Neural progenitor cell (in vitro differentiated cells): ENCODE data around the gene MYL5. TPM values are rescaled to one million over a fixed set of nuclear protein-coding genes. Genes with fewer than 3 reads are reported as not detected.

Experiments used
- DNase-seq: peaks from one replicate; pipeline ENCODE4 v3.0.0-alpha.2; 2016; ENCODE audit warnings: low spot score
- H2AFZ ChIP-seq: fragments of 200-600 bp; sonication (generic); replicated peaks from 2 replicates; pipeline ENCODE4 v1.6.1; 2016; ENCODE audit warnings: antibody characterized with exemption
- H3F3A ChIP-seq: fragments of 200-600 bp; sonication (generic); 2 replicates; pipeline ENCODE4 v1.6.1; 2016; ENCODE audit warnings: antibody characterized with exemption, low read depth
- H3K27ac ChIP-seq: fragments of 200-600 bp; sonication (generic); 2 replicates; pipeline ENCODE4 v1.5.1; 2016; ENCODE audit warnings: mild to moderate bottlenecking
- H3K27me3 ChIP-seq: fragments of 200-600 bp; sonication (generic); 2 replicates; pipeline ENCODE4 v1.6.1; 2016; ENCODE audit warnings: mild to moderate bottlenecking, moderate library complexity
- H3K36me3 ChIP-seq: fragments of 200-600 bp; sonication (generic); 2 replicates; pipeline ENCODE4 v1.5.1; 2016
- H3K4me1 ChIP-seq: fragments of 200-600 bp; sonication (generic); 2 replicates; pipeline ENCODE4 v1.6.1; 2016; ENCODE audit warnings: mixed run types
- H3K4me2 ChIP-seq: fragments of 200-600 bp; sonication (generic); 2 replicates; pipeline ENCODE4 v1.6.1; 2016
- H3K4me3 ChIP-seq: fragments of 200-600 bp; sonication (generic); 2 replicates; pipeline ENCODE4 v1.5.1; 2016
- H3K79me2 ChIP-seq: fragments of 200-600 bp; sonication (generic); 2 replicates; pipeline ENCODE4 v1.6.1; 2016; ENCODE audit warnings: low read depth
- H3K9ac ChIP-seq: fragments of 200-600 bp; sonication (generic); 2 replicates; pipeline ENCODE4 v1.6.1; 2016
- H3K9me3 ChIP-seq: fragments of 200-600 bp; sonication (generic); 2 replicates; pipeline ENCODE4 v1.5.1; 2016; ENCODE audit warnings: low read depth
- H4K20me1 ChIP-seq: fragments of 200-600 bp; sonication (generic); 2 replicates; pipeline ENCODE4 v1.6.1; 2016; ENCODE audit warnings: low read depth
- H3K27ac Mint-ChIP-seq: 3 replicates; pipeline ENCODE4 v1.8.0; 2021; ENCODE audit warnings: mixed read lengths
- H3K27me3 Mint-ChIP-seq: 2 replicates; pipeline ENCODE4 v1.8.0; 2022; ENCODE audit warnings: low read depth, mild to moderate bottlenecking, inconsistent platforms, moderate library complexity, mixed read lengths; ENCODE audit not compliant: insufficient read depth
- H3K36me3 Mint-ChIP-seq: 3 replicates; pipeline ENCODE4 v1.8.0; 2021; ENCODE audit warnings: mixed read lengths
- H3K4me1 Mint-ChIP-seq: 3 replicates; pipeline ENCODE4 v1.8.0; 2021; ENCODE audit warnings: mixed read lengths
- H3K4me3 Mint-ChIP-seq: 3 replicates; pipeline ENCODE4 v1.8.0; 2021; ENCODE audit warnings: mild to moderate bottlenecking, moderate library complexity, mixed read lengths
- H3K9me3 Mint-ChIP-seq: 3 replicates; pipeline ENCODE4 v1.8.0; 2020; ENCODE audit warnings: mixed read lengths
- CTCF ChIP-seq: fragments of 200-600 bp; sonication (generic); IDR thresholded peaks from 2 replicates; pipeline ENCODE4 v1.5.1; 2017; ENCODE audit warnings: antibody characterized with exemption, mild to moderate bottlenecking
- EZH2 ChIP-seq: fragments of 200-600 bp; sonication (generic); IDR thresholded peaks from 2 replicates; pipeline ENCODE4 v1.6.1; 2017; ENCODE audit warnings: antibody characterized with exemption, mild to moderate bottlenecking, moderate library complexity
- EZH2phosphoT487 ChIP-seq: fragments of 200-600 bp; sonication (generic); IDR thresholded peaks from 2 replicates; pipeline ENCODE4 v1.6.1; 2017; ENCODE audit warnings: antibody characterized with exemption
- total RNA-seq: library from RNA; depleted of rRNA; stranded (reverse); fragments of >200 nt; gene quantifications from 2 replicates; pipeline ENCODE4 v1.2.3, GENCODE V29; 2015; ENCODE audit warnings: low replicate concordance

Gene MYL5
- total RNA-seq, 1 donor from 2014 or later = 0.21 TPM

DNA sequence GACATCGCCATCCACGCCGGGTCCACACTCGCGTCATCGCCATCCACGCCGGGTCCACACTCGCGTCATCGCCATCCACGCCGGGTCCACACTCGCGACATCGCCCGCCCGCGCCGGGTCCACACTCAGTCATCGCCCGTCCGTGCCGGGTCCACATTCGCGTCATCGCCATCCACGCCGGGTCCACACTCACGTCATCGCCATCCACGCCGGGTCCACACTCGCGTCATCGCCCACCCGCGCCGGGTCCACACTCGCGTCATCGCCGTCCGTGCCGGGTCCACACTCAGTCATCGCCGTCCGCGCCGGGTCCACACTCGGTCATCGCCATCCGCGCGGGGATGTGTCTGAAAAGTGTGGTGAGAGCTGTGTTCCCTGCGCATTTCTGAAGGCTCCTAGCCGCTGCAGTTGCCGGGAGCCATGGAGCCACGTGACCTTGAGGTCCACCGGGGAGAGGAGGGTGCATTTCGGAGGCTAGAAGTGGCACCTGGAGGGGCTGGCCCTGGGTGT, 48.6 kb downstream of the MYL5 start:
- H3K36me3 ChIP-seq = no peaks in the 10 kb centered on the region
- no peaks in the 10 kb centered on the region for H3K9me3 ChIP-seq
- Mint-ChIP-seq H3K4me1 (peaks cover 11% of the 10 kb centered on the region), H3K27me3 (peaks cover 4% of the 10 kb centered on the region), H3K4me3 (no peak overlapping the region), H3K27ac (no peak overlapping the region), H3K36me3 (peaks cover 48% of the 10 kb centered on the region), H3K9me3 (peaks cover 22% of the 10 kb centered on the region)
- H3K4me1 ChIP-seq = no peaks in the 10 kb centered on the region
- no peak overlapping the region for H2AFZ ChIP-seq
- peaks cover 95% of the 10 kb centered on the region for H3K79me2 ChIP-seq
- H3K4me3 ChIP-seq = no peak overlapping the region
- no peak overlapping the region for H3K4me2 ChIP-seq
- no peak for TF ChIP-seq EZH2
- no peak for TF ChIP-seq CTCF
- no peak overlapping the region for H3K27ac ChIP-seq
- DNase-seq = no peak
- peaks cover 91% of the 10 kb centered on the region for H4K20me1 ChIP-seq
- H3K9ac ChIP-seq = no peak overlapping the region
- H3K27me3 ChIP-seq = no peaks in the 10 kb centered on the region
- H3F3A ChIP-seq = no peaks in the 10 kb centered on the region

GRCh38 chr4:723751-724530, 49.6 kb downstream of the MYL5 start:
- Mint-ChIP-seq H3K27me3 (peaks cover 4% of the 10 kb centered on the region), H3K27ac (no peak overlapping the region), H3K9me3 (peaks cover 22% of the 10 kb centered on the region), H3K36me3 (peaks cover 47% of the 10 kb centered on the region), H3K4me1 (peaks cover 10% of the 10 kb centered on the region), H3K4me3 (no peak overlapping the region)
- Histone ChIP-seq H3F3A (no peaks in the 10 kb centered on the region), H3K4me2 (no peak overlapping the region), H3K9ac (no peak overlapping the region), H3K36me3 (no peaks in the 10 kb centered on the region), H3K4me3 (no peak overlapping the region), H4K20me1 (peaks cover 89% of the 10 kb centered on the region), H3K27ac (no peak overlapping the region), H3K27me3 (no peaks in the 10 kb centered on the region), H3K79me2 (peaks cover 95% of the 10 kb centered on the region), H3K4me1 (no peaks in the 10 kb centered on the region), H3K9me3 (no peaks in the 10 kb centered on the region), H2AFZ (no peak overlapping the region)
- DNase-seq = no peak
- TF ChIP-seq EZH2 = no peak
- TF ChIP-seq EZH2phosphoT487 = no peak
- no peak for TF ChIP-seq CTCF

GRCh38 chr4:725391-726234, 51.3 kb downstream of the MYL5 start:
- Histone ChIP-seq H3K27me3 (no peaks in the 10 kb centered on the region), H3K36me3 (no peaks in the 10 kb centered on the region), H2AFZ (no peak overlapping the region), H3K9ac (no peak overlapping the region), H3K4me3 (no peak overlapping the region), H4K20me1 (peaks cover 76% of the 10 kb centered on the region), H3F3A (no peaks in the 10 kb centered on the region), H3K4me1 (no peaks in the 10 kb centered on the region), H3K79me2 (peaks cover 89% of the 10 kb centered on the region), H3K4me2 (no peak overlapping the region), H3K27ac (no peak overlapping the region), H3K9me3 (no peaks in the 10 kb centered on the region)
- TF ChIP-seq EZH2phosphoT487 (no peak), EZH2 (no peak), CTCF (no peak)
- H3K27me3 Mint-ChIP-seq = peaks cover 4% of the 10 kb centered on the region
- peaks cover 10% of the 10 kb centered on the region for H3K4me1 Mint-ChIP-seq
- no peak overlapping the region for H3K4me3 Mint-ChIP-seq
- peak overlapping the region; percentile 74 for H3K27ac Mint-ChIP-seq
- DNase-seq = no peak
- H3K9me3 Mint-ChIP-seq = peaks cover 16% of the 10 kb centered on the region
- H3K36me3 Mint-ChIP-seq = peaks cover 43% of the 10 kb centered on the region
